ENCODE data around the gene FGR. TPM values are rescaled to one million over a fixed set of nuclear protein-coding genes. Genes with fewer than 3 reads are reported as not detected.

Gene FGR
- total and polyA plus RNA-seq, 2 experiments from 2014 or later: 0.53 to 0.56 TPM

DNA sequence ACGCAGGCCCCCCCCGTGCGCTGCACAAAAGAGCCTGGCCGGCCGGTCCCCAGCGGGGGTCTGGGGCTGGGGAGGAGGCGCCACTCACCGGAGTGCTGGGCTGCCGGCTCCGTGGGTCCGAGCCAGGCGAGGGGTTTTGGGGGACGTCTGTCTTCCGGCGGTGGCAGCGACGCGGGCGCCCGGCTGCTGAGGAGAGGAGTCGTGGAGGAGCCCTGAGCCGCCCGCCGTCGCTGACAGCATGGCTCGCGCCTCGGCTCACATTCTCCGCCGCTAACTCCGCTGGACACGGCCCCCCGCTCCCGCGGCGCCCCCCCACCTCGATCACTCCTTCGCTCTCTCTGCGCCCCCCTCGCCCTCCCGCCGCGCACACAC is 31.7 kb downstream of the FGR start:
- Histone ChIP-seq H3K27me3 (ENCODE audit: insufficient read depth) (peaks cover 8% of the 10 kb centered on the region; the same call in 1 of the 2 replicates), H3K27ac (ENCODE audit: low read depth) (no peak overlapping the region), H3F3A (replicated peaks; ENCODE audit: low read depth) (peaks cover 12% of the 10 kb centered on the region; the same call in 1 of the 2 replicates), H3K79me2 (replicated peaks; ENCODE audit: insufficient read depth) (peaks cover 42% of the 10 kb centered on the region), H3K4me1 (ENCODE audit: insufficient read depth) (peaks cover 69% of the 10 kb centered on the region), H3K36me3 (ENCODE audit: insufficient read depth) (no peaks in the 10 kb centered on the region), H3K4me2 (peak overlapping the region; percentile 94), H3K9me2 (ENCODE audit: insufficient read depth) (no peaks in the 10 kb centered on the region), H2AFZ (no peak overlapping the region), H3K4me3 (peak overlapping the region; percentile 89), H4K20me1 (replicated peaks; ENCODE audit: insufficient read depth) (peaks cover 23% of the 10 kb centered on the region)
- peaks cover 66% of the 10 kb centered on the region for H3K4me1 Mint-ChIP-seq
- ATAC-seq: no peak
- DNase-seq (ENCODE audit: low spot score): peak; percentile 59
- H3K4me3 Mint-ChIP-seq: peak overlapping the region; percentile 89
- H3K27me3 Mint-ChIP-seq (ENCODE audit: insufficient read depth, low read depth, poor library complexity): peaks cover 38% of the 10 kb centered on the region
- no peaks in the 10 kb centered on the region; the same call in 2 of the 3 replicates for H3K36me3 Mint-ChIP-seq (ENCODE audit: low read depth)
- no peak for TF ChIP-seq POLR2AphosphoS5 (IDR thresholded peaks at IDR 0.05; ENCODE audit: low read depth)
- TF ChIP-seq, protein P1, sequence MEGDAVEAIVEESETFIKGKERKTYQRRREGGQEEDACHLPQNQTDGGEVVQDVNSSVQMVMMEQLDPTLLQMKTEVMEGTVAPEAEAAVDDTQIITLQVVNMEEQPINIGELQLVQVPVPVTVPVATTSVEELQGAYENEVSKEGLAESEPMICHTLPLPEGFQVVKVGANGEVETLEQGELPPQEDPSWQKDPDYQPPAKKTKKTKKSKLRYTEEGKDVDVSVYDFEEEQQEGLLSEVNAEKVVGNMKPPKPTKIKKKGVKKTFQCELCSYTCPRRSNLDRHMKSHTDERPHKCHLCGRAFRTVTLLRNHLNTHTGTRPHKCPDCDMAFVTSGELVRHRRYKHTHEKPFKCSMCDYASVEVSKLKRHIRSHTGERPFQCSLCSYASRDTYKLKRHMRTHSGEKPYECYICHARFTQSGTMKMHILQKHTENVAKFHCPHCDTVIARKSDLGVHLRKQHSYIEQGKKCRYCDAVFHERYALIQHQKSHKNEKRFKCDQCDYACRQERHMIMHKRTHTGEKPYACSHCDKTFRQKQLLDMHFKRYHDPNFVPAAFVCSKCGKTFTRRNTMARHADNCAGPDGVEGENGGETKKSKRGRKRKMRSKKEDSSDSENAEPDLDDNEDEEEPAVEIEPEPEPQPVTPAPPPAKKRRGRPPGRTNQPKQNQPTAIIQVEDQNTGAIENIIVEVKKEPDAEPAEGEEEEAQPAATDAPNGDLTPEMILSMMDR (conservative IDR thresholded peaks at IDR 0.05; ENCODE audit: low read depth in 2 of 2): no peak
- TF ChIP-seq ZNF331 (CRISPR knock-in tag; IDR thresholded peaks at IDR 0.05; ENCODE audit: low read depth): no peak
- no peak for TF ChIP-seq EZH2phosphoT487 (IDR thresholded peaks at IDR 0.05; ENCODE audit: unreplicated experiment)
- no peak for TF ChIP-seq CREB1 (CRISPR knock-in tag; IDR thresholded peaks at IDR 0.05; ENCODE audit: low read depth)
- TF ChIP-seq STAT1 (IDR thresholded peaks at IDR 0.05; ENCODE audit: unreplicated experiment): no peak
- no peak for TF ChIP-seq EZH2 (IDR thresholded peaks at IDR 0.05; ENCODE audit: low read depth, unreplicated experiment)
- TF ChIP-seq, protein P2, sequence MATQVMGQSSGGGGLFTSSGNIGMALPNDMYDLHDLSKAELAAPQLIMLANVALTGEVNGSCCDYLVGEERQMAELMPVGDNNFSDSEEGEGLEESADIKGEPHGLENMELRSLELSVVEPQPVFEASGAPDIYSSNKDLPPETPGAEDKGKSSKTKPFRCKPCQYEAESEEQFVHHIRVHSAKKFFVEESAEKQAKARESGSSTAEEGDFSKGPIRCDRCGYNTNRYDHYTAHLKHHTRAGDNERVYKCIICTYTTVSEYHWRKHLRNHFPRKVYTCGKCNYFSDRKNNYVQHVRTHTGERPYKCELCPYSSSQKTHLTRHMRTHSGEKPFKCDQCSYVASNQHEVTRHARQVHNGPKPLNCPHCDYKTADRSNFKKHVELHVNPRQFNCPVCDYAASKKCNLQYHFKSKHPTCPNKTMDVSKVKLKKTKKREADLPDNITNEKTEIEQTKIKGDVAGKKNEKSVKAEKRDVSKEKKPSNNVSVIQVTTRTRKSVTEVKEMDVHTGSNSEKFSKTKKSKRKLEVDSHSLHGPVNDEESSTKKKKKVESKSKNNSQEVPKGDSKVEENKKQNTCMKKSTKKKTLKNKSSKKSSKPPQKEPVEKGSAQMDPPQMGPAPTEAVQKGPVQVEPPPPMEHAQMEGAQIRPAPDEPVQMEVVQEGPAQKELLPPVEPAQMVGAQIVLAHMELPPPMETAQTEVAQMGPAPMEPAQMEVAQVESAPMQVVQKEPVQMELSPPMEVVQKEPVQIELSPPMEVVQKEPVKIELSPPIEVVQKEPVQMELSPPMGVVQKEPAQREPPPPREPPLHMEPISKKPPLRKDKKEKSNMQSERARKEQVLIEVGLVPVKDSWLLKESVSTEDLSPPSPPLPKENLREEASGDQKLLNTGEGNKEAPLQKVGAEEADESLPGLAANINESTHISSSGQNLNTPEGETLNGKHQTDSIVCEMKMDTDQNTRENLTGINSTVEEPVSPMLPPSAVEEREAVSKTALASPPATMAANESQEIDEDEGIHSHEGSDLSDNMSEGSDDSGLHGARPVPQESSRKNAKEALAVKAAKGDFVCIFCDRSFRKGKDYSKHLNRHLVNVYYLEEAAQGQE (IDR thresholded peaks at IDR 0.05; ENCODE audit: unreplicated experiment): no peak
- no peak for TF ChIP-seq JUNB (IDR thresholded peaks at IDR 0.05; ENCODE audit: unreplicated experiment)
- TF ChIP-seq, protein P3, sequence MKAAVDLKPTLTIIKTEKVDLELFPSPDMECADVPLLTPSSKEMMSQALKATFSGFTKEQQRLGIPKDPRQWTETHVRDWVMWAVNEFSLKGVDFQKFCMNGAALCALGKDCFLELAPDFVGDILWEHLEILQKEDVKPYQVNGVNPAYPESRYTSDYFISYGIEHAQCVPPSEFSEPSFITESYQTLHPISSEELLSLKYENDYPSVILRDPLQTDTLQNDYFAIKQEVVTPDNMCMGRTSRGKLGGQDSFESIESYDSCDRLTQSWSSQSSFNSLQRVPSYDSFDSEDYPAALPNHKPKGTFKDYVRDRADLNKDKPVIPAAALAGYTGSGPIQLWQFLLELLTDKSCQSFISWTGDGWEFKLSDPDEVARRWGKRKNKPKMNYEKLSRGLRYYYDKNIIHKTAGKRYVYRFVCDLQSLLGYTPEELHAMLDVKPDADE (IDR thresholded peaks at IDR 0.05): no peak
- TF ChIP-seq ZNF114 (CRISPR knock-in tag; IDR thresholded peaks at IDR 0.05): no peak
- no peak for TF ChIP-seq NANOG (IDR thresholded peaks at IDR 0.05; ENCODE audit: borderline replicate concordance)
- TF ChIP-seq, protein P4, sequence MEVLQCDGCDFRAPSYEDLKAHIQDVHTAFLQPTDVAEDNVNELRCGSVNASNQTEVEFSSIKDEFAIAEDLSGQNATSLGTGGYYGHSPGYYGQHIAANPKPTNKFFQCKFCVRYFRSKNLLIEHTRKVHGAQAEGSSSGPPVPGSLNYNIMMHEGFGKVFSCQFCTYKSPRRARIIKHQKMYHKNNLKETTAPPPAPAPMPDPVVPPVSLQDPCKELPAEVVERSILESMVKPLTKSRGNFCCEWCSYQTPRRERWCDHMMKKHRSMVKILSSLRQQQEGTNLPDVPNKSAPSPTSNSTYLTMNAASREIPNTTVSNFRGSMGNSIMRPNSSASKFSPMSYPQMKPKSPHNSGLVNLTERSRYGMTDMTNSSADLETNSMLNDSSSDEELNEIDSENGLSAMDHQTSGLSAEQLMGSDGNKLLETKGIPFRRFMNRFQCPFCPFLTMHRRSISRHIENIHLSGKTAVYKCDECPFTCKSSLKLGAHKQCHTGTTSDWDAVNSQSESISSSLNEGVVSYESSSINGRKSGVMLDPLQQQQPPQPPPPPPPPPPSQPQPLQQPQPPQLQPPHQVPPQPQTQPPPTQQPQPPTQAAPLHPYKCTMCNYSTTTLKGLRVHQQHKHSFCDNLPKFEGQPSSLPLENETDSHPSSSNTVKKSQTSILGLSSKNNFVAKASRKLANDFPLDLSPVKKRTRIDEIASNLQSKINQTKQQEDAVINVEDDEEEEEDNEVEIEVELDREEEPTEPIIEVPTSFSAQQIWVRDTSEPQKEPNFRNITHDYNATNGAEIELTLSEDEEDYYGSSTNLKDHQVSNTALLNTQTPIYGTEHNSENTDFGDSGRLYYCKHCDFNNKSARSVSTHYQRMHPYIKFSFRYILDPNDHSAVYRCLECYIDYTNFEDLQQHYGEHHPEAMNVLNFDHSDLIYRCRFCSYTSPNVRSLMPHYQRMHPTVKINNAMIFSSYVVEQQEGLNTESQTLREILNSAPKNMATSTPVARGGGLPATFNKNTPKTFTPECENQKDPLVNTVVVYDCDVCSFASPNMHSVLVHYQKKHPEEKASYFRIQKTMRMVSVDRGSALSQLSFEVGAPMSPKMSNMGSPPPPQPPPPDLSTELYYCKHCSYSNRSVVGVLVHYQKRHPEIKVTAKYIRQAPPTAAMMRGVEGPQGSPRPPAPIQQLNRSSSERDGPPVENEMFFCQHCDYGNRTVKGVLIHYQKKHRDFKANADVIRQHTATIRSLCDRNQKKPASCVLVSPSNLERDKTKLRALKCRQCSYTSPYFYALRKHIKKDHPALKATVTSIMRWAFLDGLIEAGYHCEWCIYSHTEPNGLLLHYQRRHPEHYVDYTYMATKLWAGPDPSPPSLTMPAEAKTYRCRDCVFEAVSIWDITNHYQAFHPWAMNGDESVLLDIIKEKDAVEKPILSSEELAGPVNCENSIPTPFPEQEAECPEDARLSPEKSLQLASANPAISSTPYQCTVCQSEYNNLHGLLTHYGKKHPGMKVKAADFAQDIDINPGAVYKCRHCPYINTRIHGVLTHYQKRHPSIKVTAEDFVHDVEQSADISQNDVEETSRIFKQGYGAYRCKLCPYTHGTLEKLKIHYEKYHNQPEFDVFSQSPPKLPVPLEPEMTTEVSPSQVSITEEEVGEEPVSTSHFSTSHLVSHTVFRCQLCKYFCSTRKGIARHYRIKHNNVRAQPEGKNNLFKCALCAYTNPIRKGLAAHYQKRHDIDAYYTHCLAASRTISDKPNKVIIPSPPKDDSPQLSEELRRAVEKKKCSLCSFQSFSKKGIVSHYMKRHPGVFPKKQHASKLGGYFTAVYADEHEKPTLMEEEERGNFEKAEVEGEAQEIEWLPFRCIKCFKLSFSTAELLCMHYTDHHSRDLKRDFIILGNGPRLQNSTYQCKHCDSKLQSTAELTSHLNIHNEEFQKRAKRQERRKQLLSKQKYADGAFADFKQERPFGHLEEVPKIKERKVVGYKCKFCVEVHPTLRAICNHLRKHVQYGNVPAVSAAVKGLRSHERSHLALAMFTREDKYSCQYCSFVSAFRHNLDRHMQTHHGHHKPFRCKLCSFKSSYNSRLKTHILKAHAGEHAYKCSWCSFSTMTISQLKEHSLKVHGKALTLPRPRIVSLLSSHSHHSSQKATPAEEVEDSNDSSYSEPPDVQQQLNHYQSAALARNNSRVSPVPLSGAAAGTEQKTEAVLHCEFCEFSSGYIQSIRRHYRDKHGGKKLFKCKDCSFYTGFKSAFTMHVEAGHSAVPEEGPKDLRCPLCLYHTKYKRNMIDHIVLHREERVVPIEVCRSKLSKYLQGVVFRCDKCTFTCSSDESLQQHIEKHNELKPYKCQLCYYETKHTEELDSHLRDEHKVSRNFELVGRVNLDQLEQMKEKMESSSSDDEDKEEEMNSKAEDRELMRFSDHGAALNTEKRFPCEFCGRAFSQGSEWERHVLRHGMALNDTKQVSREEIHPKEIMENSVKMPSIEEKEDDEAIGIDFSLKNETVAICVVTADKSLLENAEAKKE (CRISPR knock-in tag; IDR thresholded peaks at IDR 0.05): no peak
- H3K27ac Mint-ChIP-seq: no peak overlapping the region
- no peaks in the 10 kb centered on the region for H3K9me3 Mint-ChIP-seq

Measured in GM23338 (cell line).